H9 (cell line): Measurements from ENCODE around the gene ELAPOR1. TPM values are rescaled to one million over a fixed set of nuclear protein-coding genes. Genes with fewer than 3 reads are reported as not detected.

Source experiments
- DNase-seq: peaks from one replicate; pipeline ENCODE4 v3.0.0-alpha.2; 2017
- H2AFZ ChIP-seq: one replicate; pipeline ENCODE4 v1.6.1; 2013; ENCODE audit warnings: mild to moderate bottlenecking, low read length, control low read depth, moderate library complexity
- H2AK5ac ChIP-seq: 2 replicates; pipeline ENCODE4 v1.6.1; 2013; ENCODE audit warnings: low read length, control low read depth, mixed read lengths; ENCODE audit not compliant: insufficient read length
- H2BK120ac ChIP-seq: one replicate; pipeline ENCODE4 v1.6.1; 2013; ENCODE audit warnings: low read depth, mild to moderate bottlenecking, low read length, control low read depth, inconsistent platforms; ENCODE audit not compliant: poor library complexity, severe bottlenecking
- H2BK12ac ChIP-seq: 2 replicates; pipeline ENCODE4 v1.6.1; 2013; ENCODE audit warnings: low read length, control low read depth, mixed read lengths, low read depth; ENCODE audit not compliant: insufficient read length
- H2BK15ac ChIP-seq: 2 replicates; pipeline ENCODE4 v1.6.1; 2013; ENCODE audit warnings: low read depth, low read length, control low read depth
- H2BK20ac ChIP-seq: one replicate; pipeline ENCODE4 v1.6.1; 2013; ENCODE audit warnings: low read depth, mild to moderate bottlenecking, low read length, control low read depth, inconsistent platforms; ENCODE audit not compliant: poor library complexity, severe bottlenecking
- H2BK5ac ChIP-seq: 2 replicates; pipeline ENCODE4 v1.6.1; 2013; ENCODE audit warnings: low read length, control low read depth, mixed read lengths; ENCODE audit not compliant: insufficient read length
- H3K14ac ChIP-seq: 2 replicates; pipeline ENCODE4 v1.6.1; 2013; ENCODE audit warnings: low read length, control low read depth; ENCODE audit not compliant: insufficient read depth
- H3K18ac ChIP-seq: 2 replicates; pipeline ENCODE4 v1.6.1; 2013; ENCODE audit warnings: low read depth, mild to moderate bottlenecking, mixed read lengths, low read length, control low read depth; ENCODE audit not compliant: insufficient read length
- H3K23ac ChIP-seq: 2 replicates; pipeline ENCODE4 v1.6.1; 2013; ENCODE audit warnings: low read length, control low read depth, mixed read lengths, low read depth; ENCODE audit not compliant: insufficient read length
- H3K23me2 ChIP-seq: 2 replicates; pipeline ENCODE4 v1.6.1; 2013; ENCODE audit warnings: low read depth, mild to moderate bottlenecking, mixed read lengths, low read length, control low read depth; ENCODE audit not compliant: insufficient read length, poor library complexity, severe bottlenecking
- H3K27ac ChIP-seq: 2 replicates; pipeline ENCODE4 v1.5.1; 2013; ENCODE audit warnings: low read length, control low read depth, mixed read lengths, low read depth; ENCODE audit not compliant: insufficient read length
- H3K27me3 ChIP-seq: 2 replicates; pipeline ENCODE4 v1.6.1; 2013; ENCODE audit warnings: low read length, control low read depth, inconsistent platforms; ENCODE audit not compliant: insufficient read depth
- H3K4ac ChIP-seq: 2 replicates; pipeline ENCODE4 v1.6.1; 2013; ENCODE audit warnings: low read depth, mild to moderate bottlenecking, control low read depth, inconsistent platforms, low read length, moderate library complexity
- H3K4me1 ChIP-seq: 2 replicates; pipeline ENCODE4 v1.6.1; 2013; ENCODE audit warnings: low read length, control low read depth, inconsistent platforms; ENCODE audit not compliant: insufficient read depth
- H3K4me2 ChIP-seq: 2 replicates; pipeline ENCODE4 v1.6.1; 2013; ENCODE audit warnings: low read length, control low read depth, mixed read lengths; ENCODE audit not compliant: insufficient read length, insufficient read depth
- H3K56ac ChIP-seq: 2 replicates; pipeline ENCODE4 v1.6.1; 2013; ENCODE audit warnings: low read depth, mild to moderate bottlenecking, mixed read lengths, low read length, control low read depth; ENCODE audit not compliant: insufficient read length
- H3K79me1 ChIP-seq: 2 replicates; pipeline ENCODE4 v1.6.1; 2013; ENCODE audit warnings: low read depth, mild to moderate bottlenecking, moderate library complexity, low read length, control low read depth, inconsistent platforms; ENCODE audit not compliant: insufficient read depth, poor library complexity, severe bottlenecking
- H3K79me2 ChIP-seq: 2 replicates; pipeline ENCODE4 v1.6.1; 2013; ENCODE audit warnings: low read length, control low read depth, inconsistent platforms; ENCODE audit not compliant: insufficient read depth
- H3K9ac ChIP-seq: 2 replicates; pipeline ENCODE4 v1.6.1; 2013; ENCODE audit warnings: low read length, control low read depth, mixed read lengths; ENCODE audit not compliant: insufficient read length; ENCODE audit errors: extremely low read depth
- H3K9me3 ChIP-seq: one replicate; pipeline ENCODE4 v1.6.1; 2013; ENCODE audit warnings: low read depth, low read length, inconsistent platforms; ENCODE audit not compliant: control insufficient read depth
- H3T11ph ChIP-seq: one replicate; pipeline ENCODE4 v1.6.1; 2013; ENCODE audit warnings: mild to moderate bottlenecking, low read length, control low read depth, inconsistent platforms
- H4K20me1 ChIP-seq: one replicate; pipeline ENCODE4 v1.6.1; 2013; ENCODE audit not compliant: control insufficient read depth, insufficient read length, insufficient read depth
- H4K5ac ChIP-seq: 2 replicates; pipeline ENCODE4 v1.6.1; 2013; ENCODE audit warnings: low read depth, mild to moderate bottlenecking, mixed read lengths, low read length, control low read depth; ENCODE audit not compliant: insufficient read length
- H4K8ac ChIP-seq: replicated peaks from 2 replicates; pipeline ENCODE4 v1.6.1; 2013; ENCODE audit warnings: low read length, control low read depth, mixed read lengths, low read depth; ENCODE audit not compliant: insufficient read length
- H4K91ac ChIP-seq: 2 replicates; pipeline ENCODE4 v1.6.1; 2013; ENCODE audit warnings: low read depth, mild to moderate bottlenecking, moderate library complexity, mixed read lengths, low read length, control low read depth; ENCODE audit not compliant: insufficient read length
- H3K27ac Mint-ChIP-seq, 3 experiments: 2 replicates in 2 of 3; 3 replicates in 1 of 3; pipeline ENCODE4 v1.8.0; 2020 to 2021; ENCODE audit warnings: mixed read lengths in 3 of 3, mild to moderate bottlenecking in 1 of 3, moderate library complexity in 1 of 3
- H3K27me3 Mint-ChIP-seq: 2 replicates; pipeline ENCODE4 v1.8.0; 2021; ENCODE audit warnings: low read depth, mild to moderate bottlenecking, moderate library complexity, mixed read lengths
- H3K36me3 Mint-ChIP-seq, 3 experiments: 2 replicates in 2 of 3; 3 replicates in 1 of 3; pipeline ENCODE4 v1.8.0; 2020 to 2021; ENCODE audit warnings: low read depth in 3 of 3, mixed read lengths in 3 of 3; ENCODE audit not compliant: insufficient read depth in 1 of 3
- H3K4me1 Mint-ChIP-seq, 2 experiments: 2 replicates each; pipeline ENCODE4 v1.8.0; 2020; ENCODE audit warnings: mixed read lengths in 2 of 2
- H3K4me3 Mint-ChIP-seq, 2 experiments: 2 replicates in 1 of 2; 3 replicates in 1 of 2; pipeline ENCODE4 v1.8.0; 2020 to 2021; ENCODE audit warnings: mild to moderate bottlenecking in 2 of 2, mixed read lengths in 2 of 2, moderate library complexity in 1 of 2
- H3K9me3 Mint-ChIP-seq, 2 experiments: 2 replicates in 1 of 2; 3 replicates in 1 of 2; pipeline ENCODE4 v1.8.0; 2020; ENCODE audit warnings: mild to moderate bottlenecking in 2 of 2, mixed read lengths in 2 of 2, moderate library complexity in 1 of 2
- CTCF ChIP-seq: fragments of 200-600 bp; sonication (generic); conservative IDR thresholded peaks from 3 replicates; pipeline ENCODE4 v1.8.0; 2021; ENCODE audit warnings: antibody characterized with exemption, mild to moderate bottlenecking
- total RNA-seq: library from RNA; stranded (reverse); gene quantifications from 2 replicates; pipeline ENCODE4 v1.2.1, GENCODE V29; 2021

ELAPOR1 gene
- total RNA-seq, 1 experiment from 2014 or later, result 0.55 TPM

DNA sequence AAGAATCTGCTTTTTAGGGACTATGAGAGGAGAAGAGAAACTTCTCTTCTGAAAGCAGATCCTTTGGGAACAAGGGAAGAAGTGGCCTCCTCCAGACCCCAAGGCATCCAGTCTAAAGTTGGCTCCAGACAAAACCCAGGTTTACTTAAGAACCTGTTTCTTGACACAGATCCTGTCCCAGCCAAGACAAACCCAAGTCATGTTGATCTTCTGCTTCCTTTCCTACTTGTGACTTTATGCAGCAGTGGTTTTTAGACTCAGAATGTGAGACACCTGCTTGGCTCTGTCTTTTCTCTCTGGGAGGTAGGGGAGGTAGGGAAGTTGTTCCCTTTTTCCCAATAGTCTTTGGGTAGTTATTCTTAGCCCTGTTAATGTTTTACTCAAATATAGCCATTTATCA is 38.3 kb downstream of the ELAPOR1 start:
- Histone ChIP-seq H4K91ac (no peak overlapping the region), H3K4me1 (no peaks in the 10 kb centered on the region; the same call in 1 of the 2 replicates), H4K20me1 (no peaks in the 10 kb centered on the region), H3K79me1 (no peaks in the 10 kb centered on the region), H3K4ac (no peak overlapping the region), H2BK12ac (no peak overlapping the region), H2BK15ac (no peak overlapping the region), H3K14ac (no peak overlapping the region), H3K18ac (no peak overlapping the region), H2AK5ac (no peak overlapping the region), H3K56ac (no peak overlapping the region), H3K4me2 (no peak overlapping the region), H3K9ac (no peak overlapping the region), H4K8ac (no peak overlapping the region), H3K79me2 (no peaks in the 10 kb centered on the region), H2BK20ac (no peak overlapping the region), H2AFZ (no peak overlapping the region), H3K27me3 (no peaks in the 10 kb centered on the region), H3K23me2 (no peaks in the 10 kb centered on the region), H3K23ac (no peak overlapping the region), H3K9me3 (no peaks in the 10 kb centered on the region), H2BK120ac (no peak overlapping the region), H2BK5ac (no peak overlapping the region), H4K5ac (no peak overlapping the region), H3T11ph (no peak overlapping the region), H3K27ac (no peak overlapping the region)
- Mint-ChIP-seq H3K4me1 (peaks cover 18 to 22% of the 10 kb centered on the region in 2 experiments), H3K4me3 (no peak overlapping the region), H3K27me3 (no peaks in the 10 kb centered on the region), H3K27ac (no peak overlapping the region), H3K36me3 (no peaks in the 10 kb centered on the region), H3K9me3 (no peaks in the 10 kb centered on the region)
- TF ChIP-seq CTCF, result no peak
- DNase-seq, result no peak
